ENCODE results near the gene PMAIP1. TPM values are rescaled to one million over a fixed set of nuclear protein-coding genes. Genes with fewer than 3 reads are reported as not detected.

PMAIP1 gene
- total RNA-seq: 1 to 10 TPM; 2.7 to 9.1 (median 5.8) TPM
- polyA plus RNA-seq: 10 to 100 TPM in 1 of 3 donors, 1 to 10 TPM in 2; 6.6 to 10.1 (median 7.4) TPM
- long read RNA-seq, donor 1, partial matches to known transcripts: 0 of 1 reads
- long read RNA-seq, donor 1, other reads (novel, unspliced or antisense): 0 of 1 reads
- long read RNA-seq, donor 2, transcript PMAIP1-202 (2 exons, 1,948 nt): major isoform, 5 of 5 reads
- long read RNA-seq, donor 2, partial matches to known transcripts: 0 of 5 reads
- long read RNA-seq, donor 2, other reads (novel, unspliced or antisense): 0 of 5 reads

DNA sequence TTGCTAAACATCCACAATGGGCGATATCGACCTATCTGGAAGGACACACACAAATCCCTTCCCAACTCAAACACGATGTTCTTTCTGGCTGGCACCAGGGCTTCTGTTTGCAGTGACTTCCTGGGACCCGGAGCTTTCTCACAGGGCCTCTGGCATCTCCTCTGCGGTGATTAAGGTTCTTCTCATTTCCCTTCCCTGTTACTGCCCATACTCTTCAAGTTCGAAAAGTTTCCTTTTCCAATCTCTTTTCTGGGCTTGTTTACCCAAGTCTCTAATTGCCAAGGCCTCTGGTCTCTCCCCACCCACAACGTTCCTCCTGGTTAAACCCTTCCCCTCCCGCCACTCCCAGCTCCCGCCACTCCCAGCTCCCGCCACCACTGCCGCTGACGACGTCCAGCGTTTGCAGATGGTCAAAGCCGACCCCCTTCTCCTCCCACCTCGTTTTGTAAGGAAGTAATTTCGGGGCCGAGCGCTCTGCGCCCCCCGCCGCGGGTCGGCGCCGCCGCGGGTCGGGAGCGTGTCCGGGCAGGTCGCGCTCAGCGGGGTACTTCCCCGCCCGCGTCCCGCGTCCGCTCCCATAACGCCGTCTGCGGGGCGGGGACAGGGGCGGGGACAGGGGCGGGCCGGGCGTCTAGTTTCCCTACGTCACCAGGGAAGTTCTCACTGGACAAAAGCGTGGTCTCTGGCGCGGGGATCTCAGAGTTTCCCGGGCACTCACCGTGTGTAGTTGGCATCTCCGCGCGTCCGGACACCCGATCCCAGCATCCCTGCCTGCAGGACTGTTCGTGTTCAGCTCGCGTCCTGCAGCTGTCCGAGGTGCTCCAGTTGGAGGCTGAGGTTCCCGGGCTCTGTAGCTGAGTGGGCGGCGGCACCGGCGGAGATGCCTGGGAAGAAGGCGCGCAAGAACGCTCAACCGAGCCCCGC lies at the start of gene PMAIP1:
TSS of gene PMAIP1 (plus strand) at position 699 of the 924 bp plus-strand sequence. CDS start at position 881, 182 bp downstream.
- WGBS, 5 donors: 1 to 2% (median 1%) methylated on average over 37 to 73 of the region's 73 CpGs
- H3K4me3 ChIP-seq: peak within 1 kb of the TSS; percentile 52 to 96 (median 78)
- TF ChIP-seq CTCF (IDR thresholded peaks at IDR 0.05 in 8 of 11, conservative IDR thresholded peaks at IDR 0.05 in 3 of 11) (peak in 1 of 11 experiments; percentile 7), POLR2AphosphoS5 (IDR thresholded peaks at IDR 0.05) (peak; percentile 94 to 97 (median 95)), POLR2A (IDR thresholded peaks at IDR 0.05) (peak; percentile 18 to 91 (median 57))
- peaks cover 0 to 32% (median 0%) of the 10 kb centered on the region in 7 donors for H3K27me3 ChIP-seq (replicated peaks in 1 of 7)
- peak within 1 kb of the TSS; percentile 66 to 96 (median 90) for H3K27ac ChIP-seq
- intact Hi-C loops (cut with DNase I; ENCODE audit: low total_unique reads): no loop called here
- peaks cover 19 to 61% (median 50%) of the 10 kb centered on the region in 6 donors for H3K4me1 ChIP-seq
- H3K36me3 ChIP-seq: peaks cover 0 to 11% (median 0%) of the 10 kb centered on the region in 6 donors
- no peaks in the 10 kb centered on the region for H3K9me3 ChIP-seq
- peak; percentile 96 for DNase-seq

DNA sequence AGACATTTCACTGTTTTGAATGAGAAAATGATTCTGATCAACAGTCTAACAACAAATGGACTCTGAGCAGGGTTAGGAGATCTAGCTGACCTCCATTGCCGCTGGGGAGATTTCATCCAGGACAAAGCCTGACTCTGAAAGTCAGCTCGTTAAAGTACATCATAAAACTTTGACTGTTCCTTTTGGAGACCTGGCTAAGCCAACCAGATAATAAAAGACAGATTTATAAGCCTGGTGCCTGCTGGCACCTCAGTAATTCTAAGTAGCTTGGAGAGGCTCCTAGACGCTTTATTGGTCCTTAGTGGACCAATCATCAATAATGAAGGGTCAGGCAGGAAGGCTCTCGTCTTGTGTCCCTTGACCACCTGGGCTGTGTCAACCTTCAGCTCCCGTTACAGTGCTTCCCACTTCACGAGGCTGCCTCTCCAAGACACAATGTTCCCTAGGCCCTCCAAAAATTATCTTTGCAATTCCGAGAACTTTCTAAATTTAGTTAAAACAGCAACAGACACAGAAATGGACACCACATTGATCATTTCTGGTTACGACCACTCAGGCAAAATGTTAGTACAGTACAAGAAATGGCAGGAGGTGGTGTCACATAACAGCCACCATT lies 47.9 kb upstream of the PMAIP1 start:
- Histone ChIP-seq H3K4me3 (no peak overlapping the region), H3K9me3 (no peaks in the 10 kb centered on the region), H3K27me3 (replicated peaks in 1 of 7) (no peaks in the 10 kb centered on the region), H3K4me1 (peaks cover 0 to 11% (median 6%) of the 10 kb centered on the region in 6 donors), H3K36me3 (no peaks in the 10 kb centered on the region), H3K27ac (no peak overlapping the region)
- DNase-seq: no peak
- TF ChIP-seq POLR2A (IDR thresholded peaks at IDR 0.05) (no peak), POLR2AphosphoS5 (IDR thresholded peaks at IDR 0.05) (no peak), CTCF (IDR thresholded peaks at IDR 0.05 in 8 of 11, conservative IDR thresholded peaks at IDR 0.05 in 3 of 11) (no peak)
- 82 to 92% (median 89%) methylated on average over 8 of the region's 8 CpGs for WGBS, 5 donors
- intact Hi-C loops (cut with DNase I; ENCODE audit: low total_unique reads): no loop called here

GRCh38 chr18:59852548-59852947 lies 47.2 kb upstream of the PMAIP1 start:
- no peak for DNase-seq
- H3K4me3 ChIP-seq: no peak overlapping the region
- TF ChIP-seq POLR2A (IDR thresholded peaks at IDR 0.05) (no peak), POLR2AphosphoS5 (IDR thresholded peaks at IDR 0.05) (no peak), CTCF (IDR thresholded peaks at IDR 0.05 in 8 of 11, conservative IDR thresholded peaks at IDR 0.05 in 3 of 11) (no peak)
- intact Hi-C loops (cut with DNase I; ENCODE audit: low total_unique reads): no loop called here
- H3K27ac ChIP-seq: no peak overlapping the region
- H3K4me1 ChIP-seq: peaks cover 0 to 5% (median under 1%) of the 10 kb centered on the region in 6 donors
- whole genome bisulfite sequencing, 5 donors: 88 to 97% (median 94%) methylated on average over 2 of the region's 2 CpGs
- H3K9me3 ChIP-seq: no peaks in the 10 kb centered on the region
- peaks cover 0 to 2% (median 0%) of the 10 kb centered on the region in 7 donors for H3K27me3 ChIP-seq (replicated peaks in 1 of 7)
- no peaks in the 10 kb centered on the region for H3K36me3 ChIP-seq

Data from spleen (tissue), 13 donors.